Anterior cingulate cortex (tissue), 58 donors: ENCODE data around the gene APOBEC3C.
"Not testable (repeated sequence)": the region's sequence is repeated elsewhere in the genome, so short reads cannot be mapped to it uniquely, and the experiment has no call there.

Experiments
- DNase-seq, 58 donors: peaks; one replicate each; lab custom pipeline; 2025; lab: John Stamatoyannopoulos, UW

Gene APOBEC3C

DNA sequence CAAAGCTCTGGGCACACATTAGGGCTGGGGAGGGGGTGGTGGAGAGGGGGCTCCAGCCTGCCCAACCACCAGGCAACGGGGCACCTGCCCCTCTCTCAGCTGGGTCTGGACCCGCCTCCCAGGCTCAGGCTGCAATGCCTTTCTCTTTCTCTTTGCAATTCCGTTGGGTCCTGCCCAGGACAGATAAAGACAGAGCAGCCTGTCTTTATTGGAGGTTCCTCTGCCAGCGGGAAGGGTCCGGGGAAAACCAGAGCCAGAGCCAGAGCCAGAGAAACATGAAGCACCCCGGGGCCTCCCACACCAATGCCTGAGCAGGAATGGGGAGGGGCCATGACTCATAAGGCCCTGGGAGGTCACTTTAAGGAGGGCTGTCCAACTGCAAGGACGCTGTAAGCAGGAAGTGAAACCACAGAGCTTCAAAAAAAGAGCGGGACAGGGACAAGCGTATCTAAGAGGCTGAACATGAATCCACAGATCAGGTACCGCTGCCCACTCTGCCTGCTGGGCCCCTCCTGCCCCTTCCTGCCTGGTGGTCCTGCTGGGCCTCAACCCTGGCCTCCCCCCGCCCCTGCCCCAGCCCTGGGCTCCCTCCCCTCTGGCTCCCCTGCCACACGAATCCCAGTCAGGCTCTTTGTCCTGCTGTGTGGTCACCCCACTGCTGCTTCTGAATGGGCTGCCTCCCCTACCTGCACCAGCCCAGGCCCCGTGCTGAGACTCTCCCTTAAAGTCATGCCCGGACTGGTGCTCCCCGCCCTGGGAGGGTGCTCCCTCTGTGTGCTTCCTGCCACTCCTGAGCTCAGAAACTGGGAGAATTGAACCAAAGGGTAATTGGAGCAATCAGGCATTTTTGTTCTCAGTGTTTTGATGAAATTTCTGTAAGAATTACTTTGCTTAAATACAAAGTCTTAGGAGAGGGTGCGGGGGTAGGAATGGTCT lies 31.8 kb upstream of the APOBEC3C start, which contains the start of gene APOBEC3B:
APOBEC3B (plus strand) TSS at position 356 of the 936 bp plus-strand sequence; CDS start at position 463, 107 bp downstream.
- peak in 42 of 58 donors; percentile 3 to 63 (median 27) for DNase-seq

DNA sequence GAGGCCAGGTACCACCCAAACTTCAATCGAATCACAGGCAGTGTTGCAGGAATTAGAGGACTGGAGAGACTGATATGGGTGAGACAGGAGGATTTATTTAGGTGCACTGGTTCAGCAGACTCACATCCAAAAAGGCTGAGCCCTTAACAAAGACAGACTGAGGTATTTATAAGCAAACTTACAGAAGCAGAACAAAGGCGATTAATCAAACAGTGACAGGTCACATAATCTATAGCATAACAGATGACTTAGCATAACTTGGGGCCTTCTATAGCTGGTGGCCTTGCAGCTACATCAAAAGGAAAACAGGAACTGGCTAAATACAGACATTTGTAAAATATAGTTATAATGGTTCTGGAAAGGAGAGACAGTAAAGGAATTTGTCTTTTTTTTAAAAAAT lies 29.8 kb upstream of the APOBEC3C start:
- DNase-seq: no peak

DNA sequence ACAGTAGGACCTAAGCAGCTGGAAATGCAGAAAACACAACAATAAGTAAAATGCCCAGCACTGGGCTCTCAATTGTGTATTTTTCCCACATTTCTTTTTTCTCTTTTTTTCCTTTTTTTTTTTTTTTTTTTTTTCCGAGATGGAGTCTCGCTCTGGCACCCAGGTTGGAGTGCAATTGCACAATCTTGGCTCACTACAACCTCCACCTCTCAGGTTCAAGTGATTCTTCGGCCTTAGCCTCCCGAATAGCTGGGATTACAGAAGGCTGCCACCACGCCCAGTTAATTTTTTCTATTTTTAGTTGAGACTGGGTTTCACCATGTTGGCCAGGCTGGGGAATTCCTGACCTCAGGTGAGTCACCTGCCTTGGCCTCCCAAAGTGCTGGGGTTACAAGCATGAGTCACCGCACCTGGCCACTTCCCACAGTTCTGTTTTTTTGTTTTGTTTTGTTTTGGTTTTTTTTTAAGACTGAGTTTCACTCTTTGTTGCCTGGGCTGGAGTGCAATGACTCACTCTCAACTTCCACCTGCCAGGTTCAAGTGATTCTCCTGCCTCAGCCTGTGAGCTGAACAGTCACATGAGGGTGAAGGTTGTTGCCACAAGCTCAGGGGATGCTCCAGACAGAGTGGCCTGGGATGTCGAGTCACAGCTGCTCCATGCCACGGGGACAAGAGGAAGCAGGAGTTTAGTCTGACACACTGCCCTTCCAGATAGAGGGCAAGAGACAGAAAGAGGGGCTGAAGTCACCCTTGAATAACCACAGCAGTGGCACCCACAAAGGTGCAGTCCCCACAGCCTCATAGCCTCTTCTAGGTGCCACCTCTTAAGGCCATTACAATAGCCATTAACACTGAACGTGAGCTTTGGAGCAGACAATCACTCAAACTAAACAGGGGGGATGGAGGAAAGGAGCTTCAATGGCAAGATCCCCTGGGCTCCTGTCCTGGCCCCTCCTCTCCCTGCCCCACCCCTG lies 29.0 kb upstream of the APOBEC3C start:
- not testable (repeated sequence) for DNase-seq

DNA sequence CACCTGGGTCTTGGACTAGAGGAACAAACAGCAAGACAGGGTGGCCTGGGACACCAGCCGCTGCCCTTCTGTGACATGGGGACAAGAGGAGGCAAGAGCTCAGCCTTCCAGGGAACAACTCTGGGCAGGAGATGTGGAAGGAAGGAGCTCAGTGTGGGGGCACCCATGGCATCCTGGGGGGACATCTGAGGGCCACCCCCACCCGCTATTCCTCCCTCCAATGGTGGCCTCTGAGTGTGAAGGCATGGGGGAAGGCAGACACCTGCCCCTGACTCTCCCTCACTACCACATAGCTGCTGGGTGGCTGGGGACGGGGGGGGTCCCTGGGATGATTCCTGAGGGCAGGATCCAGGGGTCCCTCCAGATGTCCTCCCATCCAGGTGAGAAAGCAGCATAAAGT lies 27.4 kb upstream of the APOBEC3C start:
- no peak for DNase-seq

DNA sequence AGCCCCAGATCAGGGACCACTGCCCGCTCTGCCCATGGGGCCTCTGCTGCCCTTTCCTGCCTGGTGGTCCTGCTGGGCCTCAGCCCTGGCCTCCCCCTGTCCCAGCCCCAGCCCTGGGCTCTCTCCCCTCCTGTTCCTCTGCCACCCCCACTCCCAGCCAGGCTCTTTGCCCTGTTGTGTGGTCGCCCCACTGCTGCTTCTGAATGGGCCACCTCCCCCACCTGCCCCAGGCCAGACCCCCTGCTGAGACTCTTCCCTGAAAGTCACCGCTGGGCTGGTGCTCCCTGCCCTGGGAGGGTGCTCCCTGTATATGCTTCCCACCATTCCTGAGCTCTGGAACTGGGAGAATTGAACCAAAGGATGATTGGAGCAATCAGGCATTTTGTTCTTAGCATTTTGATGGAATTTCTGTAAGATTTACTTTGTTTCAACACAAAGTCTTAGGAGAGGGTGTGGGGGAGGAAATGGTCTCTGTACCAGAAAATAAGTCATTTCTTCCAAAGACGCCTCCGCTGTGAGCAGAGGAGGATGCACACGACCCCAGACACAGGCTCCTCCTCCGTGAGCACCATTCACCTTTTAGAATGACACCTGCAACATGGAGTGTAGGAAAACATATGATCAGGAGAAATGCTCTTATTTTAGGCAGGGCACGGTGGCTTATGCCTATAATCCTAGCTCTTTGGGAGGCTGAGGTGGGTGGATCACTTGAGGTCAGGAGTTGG lies 26.7 kb upstream of the APOBEC3C start:
- DNase-seq: no peak

DNA sequence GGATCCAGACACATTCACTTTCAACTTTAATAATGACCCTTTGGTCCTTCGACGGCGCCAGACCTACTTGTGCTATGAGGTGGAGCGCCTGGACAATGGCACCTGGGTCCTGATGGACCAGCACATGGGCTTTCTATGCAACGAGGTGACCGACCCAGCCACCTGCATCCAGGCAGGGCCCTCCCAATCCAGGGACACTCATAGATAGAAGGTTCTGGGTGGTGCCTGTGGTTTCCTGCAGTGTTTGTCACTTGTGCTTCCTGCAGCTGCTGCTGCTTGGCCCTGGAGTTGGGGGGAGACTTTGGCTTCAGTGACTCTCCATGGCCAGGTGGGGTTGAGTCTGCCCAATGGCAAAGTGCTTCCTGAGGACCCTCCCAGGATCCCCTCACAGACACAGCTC lies 24.6 kb upstream of the APOBEC3C start:
- no peak for DNase-seq

DNA sequence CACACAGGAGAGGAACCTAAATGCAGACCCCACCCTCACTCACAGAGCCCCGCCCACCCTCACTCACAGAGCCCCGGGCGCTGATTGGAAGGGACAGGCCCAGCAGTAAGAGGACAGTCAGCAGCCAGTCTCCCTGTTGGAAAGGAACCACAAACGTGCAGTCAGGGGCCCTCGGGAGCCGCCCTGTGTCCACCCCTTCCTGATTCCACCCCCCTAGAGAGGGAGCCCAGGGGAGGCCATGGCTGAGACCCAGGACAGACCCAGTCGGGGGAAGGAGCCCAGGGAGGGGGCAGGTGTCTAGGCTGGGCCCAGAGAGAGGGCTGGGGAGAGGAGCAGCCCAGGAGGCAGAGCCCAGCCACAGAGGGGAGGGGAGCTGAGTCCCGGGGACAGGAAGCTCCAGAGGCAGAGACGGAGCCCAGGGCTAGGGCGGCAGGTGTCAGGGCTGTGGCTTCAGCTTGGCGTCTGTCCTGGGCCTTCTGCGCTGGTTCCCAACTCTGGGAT lies 21.1 kb upstream of the APOBEC3C start:
- DNase-seq: not testable (repeated sequence)

DNA sequence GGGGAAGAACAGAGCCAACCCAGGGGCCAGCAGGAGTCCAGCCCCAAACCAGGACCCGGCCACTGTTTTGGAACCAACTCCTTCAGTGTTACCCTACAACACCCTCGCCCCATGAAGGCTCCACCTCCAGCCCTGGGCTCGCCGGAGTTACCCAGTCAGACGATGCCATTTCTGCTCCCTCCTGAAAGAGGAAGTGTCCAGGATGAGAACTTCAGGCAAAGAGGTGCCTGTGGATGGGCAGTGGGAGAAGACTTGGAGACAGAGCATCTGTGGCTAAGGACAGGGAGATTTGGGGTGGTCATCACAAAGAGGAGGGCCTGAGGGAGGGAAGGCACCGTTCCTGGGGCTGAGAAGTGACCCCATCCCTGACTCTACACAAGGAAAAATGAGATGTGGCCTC lies 18.0 kb upstream of the APOBEC3C start:
- DNase-seq: no peak

DNA sequence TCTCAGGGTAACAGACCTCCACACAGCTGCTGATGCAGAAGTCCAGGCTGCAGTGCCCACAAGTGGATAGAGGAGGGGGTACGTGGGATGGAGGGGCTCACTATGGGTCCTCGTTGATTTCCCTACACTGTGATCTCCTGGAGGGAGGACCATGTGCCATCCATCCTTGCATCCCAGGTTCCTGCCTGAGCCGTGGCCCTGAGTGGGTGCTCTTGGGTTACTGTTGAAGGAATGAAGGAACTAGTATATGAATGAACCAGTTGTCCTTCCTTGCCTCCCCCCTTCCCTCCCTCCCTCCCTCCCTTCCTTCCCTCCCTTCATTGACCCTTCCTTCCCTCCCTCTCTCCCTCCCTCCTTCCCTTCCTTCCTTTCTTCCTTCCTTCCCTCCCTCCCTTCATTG lies 16.5 kb upstream of the APOBEC3C start:
- DNase-seq: no peak

DNA sequence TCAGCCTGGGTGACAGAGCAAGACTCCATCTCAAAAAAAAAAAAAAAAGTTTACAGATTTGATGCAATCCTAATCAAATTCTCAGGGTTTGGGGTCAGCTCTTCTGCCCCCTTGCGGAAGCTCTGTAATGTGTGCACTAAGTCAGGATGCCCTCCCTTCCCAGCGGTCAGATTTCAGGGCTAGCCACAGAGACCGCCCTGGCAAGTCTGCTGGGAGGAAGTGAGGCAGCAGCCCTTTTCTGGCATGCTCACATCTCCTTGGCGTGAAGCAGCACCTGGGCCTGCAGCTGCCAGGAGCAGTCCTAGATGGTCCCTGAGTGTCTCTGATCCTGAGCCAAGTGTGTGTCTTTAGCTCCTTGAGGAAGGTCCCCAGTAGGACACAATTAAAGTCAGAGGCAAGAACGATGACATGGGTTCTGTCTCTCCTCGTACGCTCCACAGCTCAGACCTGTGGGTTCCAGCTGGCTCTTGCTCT lies 10.9 kb upstream of the APOBEC3C start:
- peak in 29 of 58 donors; percentile 11 to 52 (median 24) for DNase-seq

DNA sequence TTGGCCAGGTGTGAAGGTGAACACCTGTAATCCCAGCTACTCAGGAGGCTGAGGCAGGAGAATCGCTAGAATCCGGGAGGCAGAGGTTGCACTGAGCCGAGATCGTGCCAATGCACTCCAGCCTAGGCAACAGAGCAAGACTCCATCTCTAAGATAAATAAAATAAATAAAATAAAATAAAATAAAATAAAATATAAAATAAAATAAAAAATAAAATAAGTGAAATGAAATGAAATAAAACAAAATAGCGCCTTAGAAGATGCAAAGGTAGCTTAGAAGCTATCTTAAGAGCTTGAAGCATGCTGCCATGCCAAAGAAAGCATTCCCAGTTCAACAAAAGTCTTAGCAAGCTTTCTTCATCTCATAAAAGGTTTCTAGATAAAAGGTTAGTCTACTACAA lies 6.9 kb upstream of the APOBEC3C start:
- no peak for DNase-seq

DNA sequence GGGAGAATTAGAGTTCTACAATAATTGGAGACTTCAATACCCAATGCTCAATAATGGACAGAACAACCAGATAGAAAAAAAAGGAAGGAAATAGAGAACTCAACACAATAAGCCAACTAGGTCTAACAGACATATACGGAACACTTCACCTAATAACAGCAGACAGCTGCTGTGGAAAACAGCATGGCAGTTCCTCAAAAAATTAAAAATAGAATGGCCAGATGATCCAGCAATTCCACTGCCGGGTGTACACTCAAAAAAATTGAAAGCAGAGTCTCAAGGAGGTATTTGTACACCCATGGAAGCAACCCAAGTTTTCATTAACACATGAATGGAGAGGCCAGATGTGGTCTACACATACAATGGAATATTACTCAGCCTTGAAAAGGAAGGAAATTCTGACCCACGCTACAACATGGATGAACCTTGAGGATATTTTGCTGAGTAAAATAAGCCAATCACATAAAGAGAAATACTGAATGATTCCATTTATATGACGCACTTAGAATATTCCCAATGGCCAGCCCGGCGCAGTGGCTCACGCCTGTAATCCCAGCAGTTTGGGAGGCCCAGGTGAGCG lies 5.7 kb upstream of the APOBEC3C start:
- not testable (repeated sequence) for DNase-seq

DNA sequence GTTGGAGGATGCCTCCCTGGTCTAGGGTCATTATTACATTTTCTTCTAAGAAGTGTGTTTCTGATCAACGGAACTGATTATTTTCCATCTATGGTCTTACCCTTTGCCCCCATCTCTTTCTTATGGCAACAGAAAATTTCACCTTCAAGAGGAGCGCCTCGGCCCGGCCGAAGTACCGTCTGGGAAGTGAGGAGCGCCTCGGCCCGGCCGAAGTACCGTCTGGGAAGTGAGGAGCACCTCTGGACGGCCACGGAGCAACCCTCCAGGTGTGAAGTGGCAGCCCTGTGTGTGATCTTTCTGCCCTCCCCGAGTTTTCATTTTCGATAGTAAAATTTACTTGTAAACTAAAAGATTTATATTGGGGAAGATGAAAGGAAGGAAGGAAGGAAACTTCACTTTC lies 3.1 kb upstream of the APOBEC3C start:
- DNase-seq: no peak

DNA sequence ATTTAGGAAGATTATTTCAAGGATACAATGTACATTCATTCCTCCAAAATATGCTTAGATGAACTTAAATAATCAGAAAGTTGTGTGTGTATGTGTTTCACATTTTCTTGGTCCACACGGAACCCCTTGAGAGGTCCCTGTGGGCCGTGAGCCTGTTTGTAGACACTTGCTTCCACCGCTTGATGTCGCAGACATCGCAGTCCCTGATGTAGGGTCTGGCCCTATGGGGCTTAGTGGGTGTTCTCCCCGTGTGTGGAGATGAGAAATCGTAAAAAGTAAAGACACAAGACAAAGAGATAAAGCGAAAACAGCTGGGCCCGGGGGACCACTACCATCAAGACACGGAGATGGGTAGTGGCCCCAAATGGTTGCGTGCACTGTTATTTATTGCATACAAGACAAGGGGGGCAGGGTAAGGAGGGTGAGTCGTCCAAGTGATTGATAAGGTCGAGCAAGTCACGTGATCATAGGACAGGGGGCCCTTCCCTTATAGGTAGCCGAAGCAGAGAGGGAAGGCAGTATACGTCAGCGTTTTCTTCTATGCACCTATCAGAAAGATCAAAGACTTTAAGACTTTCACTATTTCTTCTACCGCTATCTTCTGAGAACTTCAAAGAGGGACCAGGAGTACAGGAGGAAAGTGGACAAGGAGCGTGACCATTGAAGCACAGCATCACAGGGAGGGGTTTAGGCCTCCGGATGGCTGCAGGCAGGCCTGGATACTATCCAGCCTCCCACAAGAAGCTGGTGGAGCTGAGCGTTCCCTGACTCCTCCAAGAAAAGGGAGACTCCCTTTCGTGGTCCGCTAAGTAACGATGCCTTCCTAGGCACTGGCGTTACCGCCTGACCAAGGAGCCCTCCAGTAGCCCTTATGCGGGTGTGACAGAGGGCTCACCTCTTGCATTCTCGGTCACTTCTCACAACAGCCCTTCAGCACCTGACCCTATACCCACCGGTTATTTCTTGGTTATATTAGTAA lies 1.2 kb upstream of the APOBEC3C start:
- no peak for DNase-seq

DNA sequence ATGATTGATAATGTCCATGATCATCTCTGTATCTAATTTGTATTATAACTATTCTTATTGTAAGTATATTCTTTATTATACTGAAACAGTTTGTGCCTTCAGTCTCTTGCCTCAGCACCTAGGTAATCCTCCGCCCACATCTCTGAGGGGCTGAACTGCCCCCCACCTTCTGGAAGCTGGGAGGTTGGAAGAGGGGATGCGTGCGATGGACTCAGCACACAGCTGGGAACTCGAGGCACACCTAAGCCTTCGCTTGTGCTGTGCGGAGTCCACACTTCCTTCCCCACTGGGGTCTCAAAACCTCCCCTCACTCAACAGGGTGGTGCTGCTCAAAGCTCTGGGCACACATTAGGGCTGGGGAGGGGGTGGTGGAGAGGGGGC lies 506 bp upstream of the APOBEC3C start:
- DNase-seq: not testable (repeated sequence)

DNA sequence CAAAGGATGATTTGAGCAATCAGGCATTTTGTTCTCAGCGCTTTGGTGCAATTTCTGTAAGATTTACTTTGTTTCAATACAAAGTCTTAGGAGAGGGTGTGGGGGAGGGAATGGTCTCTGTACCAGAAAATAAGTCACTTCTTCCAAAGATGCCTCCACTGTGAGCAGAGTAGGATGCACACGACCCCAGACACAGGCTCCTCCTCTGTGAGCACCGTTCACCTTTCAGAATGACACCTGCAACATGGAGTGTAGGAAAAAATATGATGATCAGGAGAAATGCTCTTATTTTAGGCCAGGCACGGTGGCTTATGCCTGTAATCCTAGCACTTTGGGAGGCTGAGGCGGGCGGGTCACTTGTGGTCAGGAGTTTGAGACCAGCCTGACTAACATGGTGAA lies 665 bp downstream of the APOBEC3C start:
- DNase-seq: not testable (repeated sequence)

DNA sequence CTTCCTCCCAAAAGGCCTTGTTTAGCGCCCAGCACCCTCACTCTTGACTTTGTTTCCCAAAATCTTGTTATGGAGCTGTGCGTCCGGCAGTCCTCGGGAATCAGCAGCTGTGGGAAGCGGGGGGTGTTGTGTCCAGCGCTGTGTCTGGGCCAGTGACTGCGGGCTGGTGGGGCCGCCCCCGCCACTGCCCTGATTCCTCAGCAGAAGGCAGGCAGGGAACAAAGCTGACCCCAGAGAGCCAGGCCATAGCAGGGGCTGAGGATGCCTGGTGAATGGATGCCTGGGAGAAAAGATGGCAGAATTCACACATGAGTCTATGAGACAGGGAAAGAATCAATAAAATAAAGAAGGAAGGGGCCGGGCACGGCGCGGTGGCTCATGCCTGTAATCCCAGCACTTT lies 2.5 kb downstream of the APOBEC3C start:
- no peak for DNase-seq

DNA sequence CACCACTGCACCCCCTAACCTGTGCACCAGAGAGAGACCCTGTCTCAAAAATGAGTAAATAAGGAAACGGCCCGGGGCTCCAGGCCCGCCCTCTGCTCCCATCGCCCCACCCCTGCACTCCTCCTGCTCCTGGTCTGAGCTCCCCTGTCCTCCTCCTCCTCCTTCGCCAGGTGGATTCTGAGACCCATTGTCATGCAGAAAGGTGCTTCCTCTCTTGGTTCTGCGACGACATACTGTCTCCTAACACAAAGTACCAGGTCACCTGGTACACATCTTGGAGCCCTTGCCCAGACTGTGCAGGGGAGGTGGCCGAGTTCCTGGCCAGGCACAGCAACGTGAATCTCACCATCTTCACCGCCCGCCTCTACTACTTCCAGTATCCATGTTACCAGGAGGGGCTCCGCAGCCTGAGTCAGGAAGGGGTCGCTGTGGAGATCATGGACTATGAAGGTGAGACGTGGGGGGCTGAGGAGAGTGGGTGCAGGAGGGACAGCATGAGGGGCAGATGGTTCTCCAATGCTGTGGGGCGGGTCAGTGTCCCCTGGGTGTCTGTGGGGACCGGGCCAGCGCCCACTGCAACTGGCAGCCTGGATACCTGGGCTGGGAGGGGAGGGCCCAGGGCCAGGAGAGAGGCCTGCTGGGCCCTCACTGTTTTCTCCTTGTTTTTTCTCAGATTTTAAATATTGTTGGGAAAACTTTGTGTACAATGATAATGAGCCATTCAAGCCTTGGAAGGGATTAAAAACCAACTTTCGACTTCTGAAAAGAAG lies 3.7 kb downstream of the APOBEC3C start:
- DNase-seq: no peak
